Measurements from ENCODE around the gene CA10.

CA10 gene

DNA sequence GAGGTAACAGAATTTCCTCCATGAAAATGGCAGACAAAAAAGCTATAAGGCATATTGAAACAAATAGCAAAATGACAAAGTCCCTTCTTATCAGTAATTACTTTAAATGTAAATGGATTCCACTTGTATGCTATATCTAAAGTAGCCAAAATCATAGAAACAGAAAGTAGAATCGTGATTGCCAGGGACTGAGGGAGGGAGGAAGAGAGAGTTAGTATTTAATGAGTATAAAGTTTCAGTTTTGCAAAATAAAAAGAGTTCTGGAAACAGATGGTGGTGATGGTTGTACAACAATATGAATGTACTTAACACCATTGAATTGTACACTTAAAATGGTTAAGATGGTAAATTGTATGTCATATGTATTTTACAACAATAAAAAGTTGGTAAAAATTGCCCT is 407.4 kb downstream of the CA10 start:
- no peak for DNase-seq

DNA sequence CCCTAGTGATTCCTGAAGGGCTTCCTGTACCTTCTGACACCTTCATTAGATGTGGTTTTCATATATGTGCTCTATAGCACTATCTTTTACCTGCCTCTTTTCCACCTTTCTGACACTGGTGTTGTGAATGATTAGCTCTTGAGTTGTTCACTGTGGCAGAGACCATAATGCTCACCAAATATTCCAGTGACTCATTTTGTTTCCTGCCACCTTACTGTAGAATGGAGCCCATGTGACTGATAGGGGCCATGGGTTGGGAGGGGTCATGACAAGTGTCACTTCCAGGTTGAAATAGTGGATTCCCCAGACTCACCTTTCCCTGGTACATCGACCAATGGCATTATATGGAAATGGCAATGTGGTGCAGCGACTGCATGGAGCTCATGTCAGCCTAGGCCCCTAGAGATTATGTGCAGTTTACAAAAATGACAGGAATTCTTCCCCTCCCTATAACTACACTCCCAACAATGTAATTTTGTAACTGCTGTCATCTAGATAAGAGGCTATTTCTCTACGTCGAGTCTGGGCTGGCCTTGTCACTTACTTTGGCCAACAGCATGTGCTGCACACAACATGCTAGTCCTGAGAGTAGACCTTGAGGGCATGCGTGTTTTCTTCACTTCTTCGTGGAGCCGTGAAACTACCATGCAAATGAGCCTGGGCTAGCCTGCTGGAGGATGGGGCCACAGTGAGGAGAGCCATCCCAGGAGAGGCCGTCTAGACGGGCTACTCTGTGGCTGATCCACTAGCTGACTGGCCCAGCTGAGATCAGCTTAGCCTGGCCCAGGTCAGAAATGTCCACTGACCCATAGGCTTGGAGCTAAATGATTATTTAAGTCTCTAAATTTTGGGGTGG is 409.5 kb downstream of the CA10 start:
- DNase-seq, result no peak

DNA sequence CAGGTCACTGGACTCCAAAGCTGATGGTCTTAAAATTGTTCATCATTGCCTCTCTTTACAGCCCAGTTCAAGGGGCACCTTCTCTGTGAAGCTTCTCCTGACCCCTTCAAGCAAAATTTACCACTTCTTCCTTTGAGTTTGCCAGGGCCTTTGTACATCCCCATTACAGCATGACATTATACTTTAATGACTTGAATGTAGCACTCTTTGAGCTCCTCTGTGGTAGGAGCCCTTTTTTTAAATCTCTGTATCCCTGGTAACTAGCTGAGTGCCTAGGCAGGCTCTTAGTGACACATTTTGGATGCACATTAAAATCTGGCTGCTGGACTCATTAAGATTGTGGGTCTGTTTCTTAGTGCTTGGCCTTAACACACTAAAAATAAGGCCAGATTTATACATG is 412.1 kb downstream of the CA10 start:
- DNase-seq, result no peak

DNA sequence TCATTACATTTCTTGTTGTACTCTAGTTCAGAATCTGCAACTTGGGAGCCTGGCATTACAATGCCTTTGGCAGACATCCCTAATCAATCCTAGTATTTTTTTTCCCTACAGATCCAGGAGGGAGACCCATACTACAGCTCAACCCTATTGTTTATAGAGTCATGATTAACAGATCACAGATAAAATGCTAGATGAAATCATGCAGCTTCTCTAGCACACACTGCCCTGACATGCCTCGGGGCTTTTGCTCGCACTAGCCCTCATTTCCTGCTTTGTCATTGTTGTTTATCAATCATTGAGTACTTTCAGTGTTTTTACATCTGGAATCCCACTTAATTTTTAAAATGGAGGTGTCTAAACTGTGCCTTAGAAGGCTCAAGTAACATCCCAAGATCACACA is 412.5 kb downstream of the CA10 start:
- DNase-seq, result no peak

- DNase-seq, result no peak
These were observed 415.0 kb downstream of the CA10 start for GRCh38 chr17:51743477-51743876.

- DNase-seq, result no peak
These were observed 415.9 kb downstream of the CA10 start for GRCh38 chr17:51742571-51742970.

- no peak for DNase-seq
These were observed 417.1 kb downstream of the CA10 start for GRCh38 chr17:51741458-51741857.

- no peak for DNase-seq
These were observed 418.0 kb downstream of the CA10 start for GRCh38 chr17:51740531-51740930.

DNA sequence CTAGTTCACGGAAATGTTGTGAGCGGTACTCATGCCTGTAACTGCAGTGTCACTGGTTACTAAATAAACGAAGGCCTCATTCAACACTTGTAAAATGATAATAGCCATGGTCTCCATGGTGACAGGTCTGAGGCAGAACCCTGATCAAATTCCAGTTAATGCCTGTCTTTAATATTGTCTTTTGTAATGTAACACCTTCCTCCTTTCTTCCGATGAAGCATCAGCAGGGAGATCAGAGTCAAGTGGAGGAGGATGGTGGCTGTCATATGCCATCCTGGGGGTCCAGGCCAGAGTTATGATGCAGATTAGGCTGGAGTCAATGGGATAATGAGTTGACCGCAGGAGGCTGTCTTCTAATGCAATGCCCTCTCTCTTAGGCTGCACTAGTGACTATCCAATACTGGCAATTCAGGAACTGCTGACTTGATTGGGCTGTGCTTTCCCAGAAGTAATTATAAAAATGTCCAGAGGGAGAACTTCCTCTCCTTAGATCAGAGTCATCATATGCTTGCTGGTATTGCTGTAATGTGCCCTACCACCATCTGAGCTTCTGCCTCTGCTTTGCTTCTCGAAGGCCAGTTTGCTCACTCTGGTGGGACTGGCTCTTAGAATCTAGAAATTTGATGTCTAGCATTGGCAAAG is 419.1 kb downstream of the CA10 start:
- no peak for DNase-seq

DNA sequence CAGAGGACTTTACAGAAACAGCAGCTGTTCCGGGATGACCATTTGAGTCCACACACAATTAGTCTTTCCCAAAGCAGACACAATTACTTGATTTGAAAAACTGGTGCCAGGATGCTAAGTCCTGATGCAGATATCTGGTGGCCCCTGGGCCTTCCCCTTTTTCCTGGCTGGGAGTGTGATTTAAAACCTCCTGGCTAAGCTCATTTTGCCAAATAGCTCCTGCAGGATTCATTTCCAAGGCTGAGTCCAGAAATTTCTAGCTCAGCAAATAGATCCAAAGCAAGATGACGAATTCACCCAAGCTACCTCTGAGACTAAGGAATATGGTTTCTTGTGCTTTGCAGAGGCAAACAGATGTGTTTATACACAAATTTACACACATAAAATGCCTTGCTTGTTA is 422.2 kb downstream of the CA10 start:
- no peak for DNase-seq

DNA sequence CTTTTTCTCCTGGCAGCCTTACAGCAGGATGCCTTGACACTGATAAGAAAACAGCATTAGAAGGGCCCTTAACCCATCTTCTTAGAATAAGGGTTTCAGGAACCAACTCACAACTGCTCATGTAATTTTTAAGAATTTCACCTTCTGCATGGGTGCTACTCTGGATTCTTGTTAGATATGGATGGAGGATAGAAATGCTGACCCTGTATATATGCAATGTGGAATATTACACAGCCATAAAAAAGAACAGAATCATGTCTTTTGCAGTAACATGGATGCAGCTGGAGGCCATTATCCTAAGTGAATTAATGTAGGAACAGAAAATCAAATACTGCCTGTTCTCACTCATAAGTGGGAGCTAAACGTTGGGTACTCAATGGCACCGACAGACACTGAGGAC is 423.5 kb downstream of the CA10 start:
- no peak for DNase-seq

GRCh38 chr17:51734462-51734861 is 424.1 kb downstream of the CA10 start:
- peak in 1 of 2 experiments; percentile 30 for DNase-seq

DNA sequence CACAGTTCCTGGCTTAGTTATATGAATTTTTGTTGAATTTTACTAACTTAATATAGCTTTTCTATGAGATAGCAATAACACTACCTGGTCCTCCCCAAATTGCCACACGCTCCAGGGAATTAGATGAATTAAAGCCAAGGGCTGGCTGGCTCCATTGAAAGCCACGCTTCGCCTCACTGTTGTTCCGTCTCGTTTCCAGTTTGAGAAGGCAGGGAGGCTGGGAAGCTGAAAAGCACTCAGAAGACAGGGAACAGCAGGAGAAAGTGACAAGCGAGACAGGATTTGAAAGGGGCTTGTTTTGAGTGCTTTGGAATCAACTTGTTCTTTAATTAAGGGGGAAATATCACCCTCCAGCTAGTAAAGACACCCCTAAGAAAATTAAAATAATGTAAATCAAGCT is 425.3 kb downstream of the CA10 start:
- DNase-seq, result no peak

DNA sequence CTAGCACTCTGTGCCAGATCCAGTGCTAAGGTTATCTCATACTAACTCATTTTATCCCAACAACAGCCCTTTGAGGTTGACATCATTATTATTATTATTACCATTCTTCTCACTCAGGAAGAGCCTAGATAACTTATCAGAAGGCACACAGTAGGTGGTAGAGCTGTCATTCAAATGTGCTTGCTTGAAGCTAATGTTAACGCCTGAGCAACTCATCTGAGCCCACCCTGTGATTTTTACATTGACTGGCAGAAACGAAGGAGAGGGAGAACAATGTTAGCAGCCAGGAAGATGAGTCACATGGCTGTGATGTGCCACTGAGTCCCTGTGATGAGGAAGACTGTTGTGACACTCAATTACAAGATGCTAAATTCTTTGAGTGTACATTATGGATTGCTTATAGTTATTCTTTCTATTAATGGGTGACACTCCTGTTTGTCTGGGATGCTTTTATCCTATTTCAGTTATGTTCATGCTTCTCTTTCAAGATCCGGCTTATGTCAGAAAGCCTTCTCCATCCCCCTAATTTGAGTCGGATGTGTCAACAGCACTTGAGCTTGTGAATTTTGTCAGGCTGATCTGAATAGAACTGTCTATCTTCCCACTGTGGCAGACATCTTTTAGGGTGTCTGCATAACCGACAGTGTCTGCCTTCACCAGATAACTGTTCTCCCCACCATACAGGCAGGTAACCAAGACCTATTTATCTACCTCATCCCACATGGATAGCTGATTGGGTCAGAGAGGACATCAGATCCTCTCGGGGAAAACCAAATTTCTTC is 426.4 kb downstream of the CA10 start:
- no peak for DNase-seq

DNA sequence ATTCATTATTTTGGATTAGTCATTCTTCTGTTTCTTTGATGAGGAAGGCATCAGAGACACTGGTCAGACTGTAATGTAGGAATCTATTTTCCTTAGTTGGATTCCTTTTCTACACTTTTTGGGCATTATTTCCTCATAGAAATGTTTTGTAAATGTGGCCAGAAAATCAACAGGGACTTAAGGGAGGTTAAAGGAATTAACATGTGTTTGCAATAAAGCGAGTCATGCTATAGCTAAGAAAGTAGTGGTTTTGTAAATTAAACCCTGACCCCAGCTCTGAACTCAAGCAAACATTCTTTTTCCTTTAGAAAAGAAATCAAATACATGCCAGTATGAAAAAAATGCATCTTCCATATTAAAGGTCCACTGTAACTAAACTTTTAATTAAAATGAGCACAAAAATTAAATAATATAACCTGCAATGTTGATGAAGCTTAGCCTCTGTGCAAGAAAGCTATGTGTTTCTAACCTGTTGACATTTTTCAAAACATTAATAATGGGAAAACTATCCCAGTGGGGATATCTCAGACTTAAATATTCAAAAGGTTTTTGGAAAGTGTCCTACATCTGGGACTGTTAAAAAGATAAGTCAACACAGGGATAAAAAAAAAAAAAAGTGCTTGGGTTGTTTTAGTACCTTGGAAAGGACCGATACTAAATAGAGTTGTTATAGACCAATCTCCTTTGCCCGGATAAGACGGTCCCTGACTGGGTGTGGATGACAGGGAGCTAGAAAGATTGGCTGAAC is 428.0 kb downstream of the CA10 start:
- no peak for DNase-seq

DNA sequence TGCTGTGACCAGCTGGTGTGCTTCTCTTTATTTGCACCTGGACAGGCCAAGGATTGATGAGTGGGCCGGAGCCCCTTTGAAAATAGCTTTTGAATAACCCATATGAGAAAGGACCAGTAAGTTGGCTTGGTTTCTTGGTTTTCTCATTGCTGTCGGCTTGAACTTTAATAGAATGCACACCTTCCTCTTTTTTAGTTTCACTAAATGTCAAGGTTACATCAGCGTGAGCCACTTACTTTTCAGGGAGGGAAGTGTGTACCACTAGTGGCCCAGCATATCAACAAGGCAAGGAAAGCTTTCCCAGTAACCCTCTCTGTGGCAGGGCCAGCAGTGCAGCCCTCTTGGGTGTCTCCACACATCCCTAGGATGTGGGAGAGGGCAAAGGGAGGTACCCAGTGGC is 433.3 kb downstream of the CA10 start:
- no peak for DNase-seq

DNA sequence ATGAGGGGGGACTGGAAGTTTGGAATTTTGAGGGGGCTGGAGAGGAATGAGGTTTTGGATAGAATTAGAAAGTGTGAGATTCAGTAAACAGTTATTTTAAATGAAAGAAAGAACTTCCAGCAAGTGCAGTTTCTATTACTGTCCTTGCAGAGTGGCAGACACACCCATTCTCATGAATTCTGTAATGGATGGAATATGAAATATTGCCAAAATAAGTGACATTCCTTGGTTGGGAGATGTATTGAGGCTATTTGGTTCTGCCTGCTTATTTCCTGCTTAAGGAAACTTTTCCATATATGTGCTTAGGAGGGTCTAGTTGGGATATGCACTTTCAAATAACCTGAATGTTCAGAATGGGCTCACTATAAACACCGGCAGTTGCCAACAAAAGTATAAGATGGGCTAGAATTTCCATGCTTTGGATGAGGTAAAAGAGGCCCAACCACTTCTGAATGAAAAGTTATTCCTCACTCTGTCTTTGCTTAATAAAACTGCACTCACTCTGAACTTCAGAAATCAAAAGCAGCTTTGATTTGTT is 434.4 kb downstream of the CA10 start:
- no peak for DNase-seq

- no peak for DNase-seq
These were observed 435.5 kb downstream of the CA10 start for GRCh38 chr17:51722994-51723393.

DNA sequence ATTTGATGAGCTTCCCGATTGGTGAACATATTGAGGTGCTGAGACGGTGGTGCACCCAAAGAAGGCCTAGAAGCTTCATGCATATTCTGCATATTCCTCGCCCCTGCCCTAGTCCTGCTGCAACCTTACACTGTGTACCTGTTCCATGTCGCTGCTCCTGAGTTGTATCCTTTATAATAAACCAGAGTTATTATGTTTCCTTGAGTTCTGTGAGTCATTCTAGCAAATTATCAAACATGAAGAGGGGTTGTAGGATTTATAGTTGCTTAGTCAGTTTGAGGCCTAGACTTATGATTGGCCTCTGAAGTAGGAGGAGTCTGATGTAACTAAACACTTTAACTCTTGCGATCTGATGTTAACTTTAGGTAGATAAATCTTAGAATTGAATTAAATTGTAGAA is 436.8 kb downstream of the CA10 start:
- DNase-seq, result no peak

DNA sequence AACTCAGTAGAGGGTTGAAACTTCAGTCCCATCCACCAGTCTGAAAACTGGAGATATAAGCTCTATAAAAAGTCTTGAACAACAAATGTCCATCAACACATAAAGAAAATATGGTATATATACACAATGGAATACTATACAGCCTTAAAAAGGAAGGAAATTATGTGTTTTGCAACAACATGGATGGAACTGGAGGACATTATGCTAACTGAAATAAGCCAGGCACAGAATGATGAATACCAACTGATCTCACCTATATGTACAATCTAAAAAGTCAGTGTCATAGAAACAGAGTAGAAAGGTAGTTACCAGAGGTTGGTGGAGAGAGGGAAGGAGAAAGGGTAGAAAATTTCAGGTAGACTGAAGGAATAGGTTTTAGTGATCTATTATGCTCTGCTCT is 438.1 kb downstream of the CA10 start:
- no peak for DNase-seq

DNA sequence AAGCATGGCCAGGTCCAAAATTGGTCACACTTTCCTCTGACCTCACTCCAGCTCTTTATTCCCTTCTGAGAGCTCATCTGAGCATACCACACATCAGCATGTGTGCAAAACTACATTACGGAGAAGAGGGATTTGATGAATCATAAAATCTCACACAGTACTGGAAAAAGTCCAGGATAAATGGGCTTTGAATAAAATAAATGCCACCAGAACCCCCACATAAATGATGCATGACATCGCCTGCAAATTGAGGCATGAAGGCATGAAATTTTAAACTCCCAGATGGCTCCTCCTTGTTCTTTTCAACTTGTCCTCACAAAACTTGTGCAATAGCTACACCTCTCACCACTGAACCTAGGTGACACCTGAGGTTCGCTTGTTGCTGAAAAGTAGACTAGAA is 439.5 kb downstream of the CA10 start:
- DNase-seq, result peak; percentile 5 to 18

GRCh38 chr17:51711581-51711980 is 446.9 kb downstream of the CA10 start:
- no peak for DNase-seq

- DNase-seq, result no peak
These were observed 447.9 kb downstream of the CA10 start for GRCh38 chr17:51710634-51710979.

Measured in NCI-H446 (cell line).